GM20431 (cell line): ENCODE data around the gene CLCN6.

ENCODE experiments used
- in situ Hi-C: fragments of 300-500 bp; cut with MseI, MboI; formaldehyde crosslinking; loops from one replicate; pipeline ENCODE4 v1.15.0; 2020; ENCODE audit warnings: low sequenced_read_pairs; ENCODE audit not compliant: unreplicated experiment

The CLCN6 gene

GRCh38 chr1:11778844-11779623, 27.0 kb upstream of the CLCN6 start:
- in situ Hi-C loops: no loop called here

GRCh38 chr1:11779715-11780379, 26.1 kb upstream of the CLCN6 start:
- in situ Hi-C loops: no loop called here

GRCh38 chr1:11780380-11781147, 25.4 kb upstream of the CLCN6 start:
- in situ Hi-C loops: no loop called here

GRCh38 chr1:11781297-11781696, 24.7 kb upstream of the CLCN6 start:
- in situ Hi-C loops: no loop called here

GRCh38 chr1:11782127-11782708, 23.8 kb upstream of the CLCN6 start:
- in situ Hi-C loops: no loop called here

GRCh38 chr1:11783556-11783955, 22.4 kb upstream of the CLCN6 start:
- in situ Hi-C loops: no loop called here

- in situ Hi-C loops: no loop called here
Observed at GRCh38 chr1:11784256-11784992, 21.6 kb upstream of the CLCN6 start.

GRCh38 chr1:11784993-11785769, 20.8 kb upstream of the CLCN6 start:
- in situ Hi-C loops: no loop called here

- in situ Hi-C loops: no loop called here
Observed at GRCh38 chr1:11786168-11786567, 19.8 kb upstream of the CLCN6 start.

- in situ Hi-C loops: no loop called here
Observed at GRCh38 chr1:11787251-11787803, 18.7 kb upstream of the CLCN6 start.

GRCh38 chr1:11787804-11788436, 18.1 kb upstream of the CLCN6 start:
- in situ Hi-C loops: no loop called here

GRCh38 chr1:11788549-11789053, 17.4 kb upstream of the CLCN6 start:
- in situ Hi-C loops: no loop called here

GRCh38 chr1:11789126-11790067, 16.6 kb upstream of the CLCN6 start:
- in situ Hi-C loops: no loop called here

GRCh38 chr1:11790101-11790879, 15.7 kb upstream of the CLCN6 start:
- in situ Hi-C loops: no loop called here

- in situ Hi-C loops: no loop called here
Observed at GRCh38 chr1:11790880-11791715, 14.9 kb upstream of the CLCN6 start.

GRCh38 chr1:11792106-11792505, 13.9 kb upstream of the CLCN6 start:
- in situ Hi-C loops: no loop called here
